A549 (cell line): ENCODE results near the gene BRPF1.

Experiments used
- CTCF ChIP-seq: fragments of >200 bp; sonication (Bioruptor Twin); formaldehyde crosslinking; IDR thresholded peaks from 3 replicates; pipeline ENCODE4 v1.5.1; 2016
- EP300 ChIP-seq, 2 experiments: fragments of >200 bp; sonication (Bioruptor Twin); formaldehyde crosslinking; IDR thresholded peaks; 2 replicates in 1 of 2; 3 replicates in 1 of 2; pipeline ENCODE4 v1.6.1; 2016 to 2017
- KDM1A ChIP-seq: fragments of 200-600 bp; sonication (generic); IDR thresholded peaks from 2 replicates; pipeline ENCODE4 v1.6.1; 2016; ENCODE audit warnings: low read depth, mild to moderate bottlenecking
- MYC ChIP-seq: IDR thresholded peaks from 2 replicates; pipeline ENCODE4 v1.6.1; 2012; ENCODE audit warnings: mild to moderate bottlenecking, inconsistent platforms, low read length, improper control_type of control experiment, borderline replicate concordance
- POLR2A ChIP-seq: IDR thresholded peaks from 2 replicates; pipeline ENCODE4 v1.6.1; 2012; ENCODE audit warnings: mild to moderate bottlenecking, low read length
- RCOR1 ChIP-seq: fragments of 150-350 bp; IDR thresholded peaks from 2 replicates; pipeline ENCODE4 v1.6.1; 2014; ENCODE audit warnings: antibody characterized with exemption, low read length, low read depth
- RFX5 ChIP-seq: fragments of 450-650 bp; IDR thresholded peaks from 2 replicates; pipeline ENCODE4 v1.7.1; 2014; ENCODE audit warnings: antibody characterized with exemption, mild to moderate bottlenecking, moderate library complexity
- SMC3 ChIP-seq: fragments of >200 bp; sonication (Bioruptor Twin); formaldehyde crosslinking; IDR thresholded peaks from 3 replicates; pipeline ENCODE4 v1.6.1; 2018; ENCODE audit warnings: inconsistent platforms
- ZSCAN20 ChIP-seq: fragments of 250-450 bp; sonication (Bioruptor Pico); IDR thresholded peaks from 2 replicates; pipeline ENCODE4 v1.8.0; 2022; ENCODE audit warnings: mild to moderate bottlenecking, moderate library complexity
- TF ChIP-seq, protein P1 (sequence below): fragments of 200-600 bp; sonication (generic); IDR thresholded peaks from 2 replicates; pipeline ENCODE4 v1.6.1; 2016; ENCODE audit warnings: antibody characterized with exemption, mild to moderate bottlenecking, moderate library complexity

- TF ChIP-seq, protein P1, sequence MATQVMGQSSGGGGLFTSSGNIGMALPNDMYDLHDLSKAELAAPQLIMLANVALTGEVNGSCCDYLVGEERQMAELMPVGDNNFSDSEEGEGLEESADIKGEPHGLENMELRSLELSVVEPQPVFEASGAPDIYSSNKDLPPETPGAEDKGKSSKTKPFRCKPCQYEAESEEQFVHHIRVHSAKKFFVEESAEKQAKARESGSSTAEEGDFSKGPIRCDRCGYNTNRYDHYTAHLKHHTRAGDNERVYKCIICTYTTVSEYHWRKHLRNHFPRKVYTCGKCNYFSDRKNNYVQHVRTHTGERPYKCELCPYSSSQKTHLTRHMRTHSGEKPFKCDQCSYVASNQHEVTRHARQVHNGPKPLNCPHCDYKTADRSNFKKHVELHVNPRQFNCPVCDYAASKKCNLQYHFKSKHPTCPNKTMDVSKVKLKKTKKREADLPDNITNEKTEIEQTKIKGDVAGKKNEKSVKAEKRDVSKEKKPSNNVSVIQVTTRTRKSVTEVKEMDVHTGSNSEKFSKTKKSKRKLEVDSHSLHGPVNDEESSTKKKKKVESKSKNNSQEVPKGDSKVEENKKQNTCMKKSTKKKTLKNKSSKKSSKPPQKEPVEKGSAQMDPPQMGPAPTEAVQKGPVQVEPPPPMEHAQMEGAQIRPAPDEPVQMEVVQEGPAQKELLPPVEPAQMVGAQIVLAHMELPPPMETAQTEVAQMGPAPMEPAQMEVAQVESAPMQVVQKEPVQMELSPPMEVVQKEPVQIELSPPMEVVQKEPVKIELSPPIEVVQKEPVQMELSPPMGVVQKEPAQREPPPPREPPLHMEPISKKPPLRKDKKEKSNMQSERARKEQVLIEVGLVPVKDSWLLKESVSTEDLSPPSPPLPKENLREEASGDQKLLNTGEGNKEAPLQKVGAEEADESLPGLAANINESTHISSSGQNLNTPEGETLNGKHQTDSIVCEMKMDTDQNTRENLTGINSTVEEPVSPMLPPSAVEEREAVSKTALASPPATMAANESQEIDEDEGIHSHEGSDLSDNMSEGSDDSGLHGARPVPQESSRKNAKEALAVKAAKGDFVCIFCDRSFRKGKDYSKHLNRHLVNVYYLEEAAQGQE = no peak
- TF ChIP-seq EP300 (IDR thresholded peaks at IDR 0.05) (no peak), ZSCAN20 (CRISPR knock-in tag) (no peak), CTCF (no peak), SMC3 (no peak), POLR2A (no peak), MYC (no peak), RCOR1 (no peak), RFX5 (no peak), KDM1A (no peak)
These were observed 52.4 kb downstream of the BRPF1 start for GRCh38 chr3:9783954-9784353.
